ENCODE data around the gene ARHGAP25.

ARHGAP25 gene

GRCh38 chr2:68726608-68727367, 7.8 kb upstream of the ARHGAP25 start:
- H3K4me3 ChIP-seq (replicated peaks in 1 of 2; ENCODE audit: low read depth in 2 of 2, low read length in 2 of 2) = no peak overlapping the region
- TF ChIP-seq CTCF (IDR thresholded peaks at IDR 0.05; ENCODE audit: low read depth, low read length) = no peak

GRCh38 chr2:68727683-68728375, 6.8 kb upstream of the ARHGAP25 start:
- peak in 1 of 2 donors; percentile 64 for DNase-seq (ENCODE audit: low read depth in 2 of 2)
- no peak for TF ChIP-seq CTCF (IDR thresholded peaks at IDR 0.05; ENCODE audit: low read depth, low read length)
- no peak overlapping the region for H3K4me3 ChIP-seq (replicated peaks in 1 of 2; ENCODE audit: low read depth in 2 of 2, low read length in 2 of 2)

More at GRCh38 chr2:68726608-68727367, 7.8 kb upstream of the ARHGAP25 start:
- no peak for DNase-seq (ENCODE audit: low read depth in 2 of 2)

GRCh38 chr2:68730828-68731227, 3.8 kb upstream of the ARHGAP25 start:
- H3K4me3 ChIP-seq (replicated peaks in 1 of 2; ENCODE audit: low read depth in 2 of 2, low read length in 2 of 2) = no peak overlapping the region
- no peak for TF ChIP-seq CTCF (IDR thresholded peaks at IDR 0.05; ENCODE audit: low read depth, low read length)
- peak in 1 of 2 donors; percentile 26 for DNase-seq (ENCODE audit: low read depth in 2 of 2)

GRCh38 chr2:68732036-68732932, 2.3 kb upstream of the ARHGAP25 start:
- DNase-seq (ENCODE audit: low read depth in 2 of 2) = no peak
- no peak overlapping the region for H3K4me3 ChIP-seq (replicated peaks in 1 of 2; ENCODE audit: low read depth in 2 of 2, low read length in 2 of 2)
- TF ChIP-seq CTCF (IDR thresholded peaks at IDR 0.05; ENCODE audit: low read depth, low read length) = no peak

- TF ChIP-seq CTCF (IDR thresholded peaks at IDR 0.05; ENCODE audit: low read depth, low read length) = no peak
- H3K4me3 ChIP-seq (replicated peaks in 1 of 2; ENCODE audit: low read depth in 2 of 2, low read length in 2 of 2) = no peak overlapping the region
- DNase-seq (ENCODE audit: low read depth in 2 of 2) = no peak
These were observed 1.2 kb upstream of the ARHGAP25 start for GRCh38 chr2:68733365-68733764.

- TF ChIP-seq CTCF (IDR thresholded peaks at IDR 0.05; ENCODE audit: low read depth, low read length) = no peak
- no peak overlapping the region for H3K4me3 ChIP-seq (replicated peaks in 1 of 2; ENCODE audit: low read depth in 2 of 2, low read length in 2 of 2)
- DNase-seq (ENCODE audit: low read depth in 2 of 2) = no peak
These were observed 435 bp upstream of the ARHGAP25 start for GRCh38 chr2:68734176-68734575.
